HG03066 (cell line): ENCODE data around the gene PANX3.
"Not testable (repeated sequence)": the region's sequence is repeated elsewhere in the genome, so short reads cannot be mapped to it uniquely, and the experiment has no call there.

Experiments
- ATAC-seq: cut with Tn5 transposase; IDR thresholded peaks from one replicate; pipeline ENCODE4 v1.9.1; 2021; ENCODE audit warnings: low read depth; ENCODE audit not compliant: unreplicated experiment

Gene PANX3, protein sequence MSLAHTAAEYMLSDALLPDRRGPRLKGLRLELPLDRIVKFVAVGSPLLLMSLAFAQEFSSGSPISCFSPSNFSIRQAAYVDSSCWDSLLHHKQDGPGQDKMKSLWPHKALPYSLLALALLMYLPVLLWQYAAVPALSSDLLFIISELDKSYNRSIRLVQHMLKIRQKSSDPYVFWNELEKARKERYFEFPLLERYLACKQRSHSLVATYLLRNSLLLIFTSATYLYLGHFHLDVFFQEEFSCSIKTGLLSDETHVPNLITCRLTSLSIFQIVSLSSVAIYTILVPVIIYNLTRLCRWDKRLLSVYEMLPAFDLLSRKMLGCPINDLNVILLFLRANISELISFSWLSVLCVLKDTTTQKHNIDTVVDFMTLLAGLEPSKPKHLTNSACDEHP

DNA sequence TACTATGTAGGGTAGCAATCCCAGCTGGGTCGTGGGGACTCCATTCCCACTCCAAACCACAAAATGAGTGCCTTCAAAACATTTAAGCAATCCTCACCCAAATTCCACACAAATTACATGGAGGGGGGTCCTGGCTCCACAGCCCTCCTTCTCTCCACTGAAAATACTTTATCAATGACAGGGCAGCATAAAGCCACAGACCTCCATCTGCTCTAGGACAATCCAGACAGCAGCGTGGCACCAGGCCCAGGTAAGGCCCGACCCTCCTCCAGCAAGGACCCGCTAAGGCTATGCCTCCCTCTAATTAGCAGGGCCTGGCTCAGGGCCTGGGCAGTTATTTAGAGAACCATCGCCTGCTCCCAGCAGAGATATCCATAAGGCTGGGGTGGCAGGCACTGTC, at the start of gene PANX3:
PANX3 (plus strand) TSS at position 365 of the 400 bp plus-strand sequence. CDS start 129 bp downstream, outside the sequence.
- no peak for ATAC-seq

DNA sequence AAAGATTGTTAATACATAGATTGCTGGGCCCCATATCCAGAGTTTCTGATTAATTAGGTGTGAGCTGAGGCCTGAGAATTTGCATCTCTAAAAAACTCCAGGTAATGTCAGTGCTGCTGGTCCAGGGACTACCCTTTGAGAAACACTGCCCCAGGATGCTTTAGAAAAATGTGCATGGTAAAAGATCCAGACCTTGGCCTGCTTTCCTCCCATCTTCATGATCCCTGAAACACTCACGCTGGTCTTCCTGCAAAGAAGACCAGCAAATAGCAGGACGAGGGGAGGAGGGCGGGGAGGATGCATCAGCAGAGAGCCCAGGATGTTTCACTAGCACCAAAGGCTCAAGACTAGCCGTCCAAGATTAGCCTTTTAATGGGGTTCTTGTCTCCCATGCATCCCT, 41.5 kb upstream of the PANX3 start, which contains the start of gene OR8A1:
OR8A1 (plus strand) TSS at position 301 of the 400 bp plus-strand sequence. CDS start 123 bp downstream, outside the sequence.
- ATAC-seq, result no peak

DNA sequence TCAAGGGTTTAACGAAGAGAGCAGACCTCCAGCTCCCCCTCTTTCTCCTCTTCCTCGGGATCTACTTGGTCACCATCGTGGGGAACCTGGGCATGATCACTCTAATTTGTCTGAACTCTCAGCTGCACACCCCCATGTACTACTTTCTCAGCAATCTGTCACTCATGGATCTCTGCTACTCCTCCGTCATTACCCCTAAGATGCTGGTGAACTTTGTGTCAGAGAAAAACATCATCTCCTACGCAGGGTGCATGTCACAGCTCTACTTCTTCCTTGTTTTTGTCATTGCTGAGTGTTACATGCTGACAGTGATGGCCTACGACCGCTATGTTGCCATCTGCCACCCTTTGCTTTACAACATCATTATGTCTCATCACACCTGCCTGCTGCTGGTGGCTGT, 41.1 kb upstream of the PANX3 start:
- no peak for ATAC-seq

DNA sequence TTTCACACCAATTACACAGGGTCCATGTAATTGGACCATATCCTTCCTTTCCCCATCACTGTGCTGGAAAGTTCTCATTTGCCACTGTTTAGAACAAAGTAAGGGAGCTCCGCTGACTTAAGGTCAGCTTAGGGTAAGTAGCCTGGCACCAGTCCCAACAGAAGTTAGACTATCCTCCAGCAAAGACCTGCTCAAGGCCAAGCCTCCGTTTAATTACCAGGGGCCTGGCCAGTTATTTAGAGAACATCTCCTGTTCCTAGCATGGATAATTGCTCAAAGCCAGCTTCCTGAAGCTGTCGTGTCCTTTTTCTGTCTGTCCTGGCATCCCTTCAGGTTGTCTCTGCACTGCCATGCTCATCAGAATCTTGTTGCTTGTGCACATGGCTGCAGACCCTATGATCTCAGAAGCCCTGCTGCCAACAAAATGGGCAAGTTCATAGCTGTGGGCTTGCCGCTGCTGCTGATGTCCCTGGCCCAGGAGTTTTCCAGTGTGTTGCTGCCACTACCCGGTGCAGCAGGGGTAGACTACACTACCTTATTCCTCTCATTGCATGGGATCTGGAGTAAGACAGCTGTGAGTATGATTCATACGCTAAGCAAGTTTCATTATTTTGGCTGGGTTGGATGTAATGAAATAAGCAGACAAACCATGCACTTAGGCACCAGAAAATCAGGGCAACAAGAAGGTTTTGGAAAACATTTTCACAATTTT, 33.4 kb upstream of the PANX3 start:
- no peak for ATAC-seq

DNA sequence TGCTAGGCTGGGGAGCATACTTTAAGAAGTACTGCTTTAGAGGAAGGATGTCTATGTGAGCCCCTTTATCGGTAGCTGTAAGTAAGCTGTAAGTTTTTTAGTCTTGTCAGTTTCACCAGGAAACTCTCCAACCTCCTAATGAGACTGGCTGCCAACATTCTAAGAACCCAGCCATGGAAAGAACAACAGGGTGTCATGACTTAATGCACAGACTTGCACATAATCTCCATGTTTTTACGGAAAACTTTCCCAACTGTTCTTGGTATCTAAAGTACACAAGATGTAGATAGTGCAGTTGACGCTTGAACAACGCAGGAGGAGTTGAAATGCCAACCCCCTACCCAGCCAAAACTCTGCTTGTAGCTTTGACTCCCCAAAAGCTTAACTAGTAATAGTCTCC, 32.5 kb upstream of the PANX3 start:
- no peak for ATAC-seq

DNA sequence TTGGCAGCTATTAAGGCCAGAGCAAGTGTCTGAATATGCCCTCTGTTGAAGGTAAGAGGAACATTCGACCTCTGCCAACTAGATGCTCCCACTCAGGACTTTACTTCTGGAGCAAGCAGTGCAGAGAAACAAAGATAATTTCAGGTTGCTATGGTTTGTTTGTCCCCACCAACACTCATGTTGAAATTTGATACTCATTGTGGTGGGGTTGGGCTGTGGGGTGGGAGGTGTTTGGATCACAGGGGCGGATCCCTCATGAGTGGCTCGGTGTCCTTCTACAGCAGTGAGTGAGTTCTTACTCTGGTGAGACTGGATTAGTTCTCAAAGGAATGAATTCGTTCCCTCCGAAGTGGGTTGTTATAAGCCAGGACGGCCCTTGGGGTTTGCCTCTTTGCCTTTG, 29.4 kb upstream of the PANX3 start:
- ATAC-seq, result no peak

DNA sequence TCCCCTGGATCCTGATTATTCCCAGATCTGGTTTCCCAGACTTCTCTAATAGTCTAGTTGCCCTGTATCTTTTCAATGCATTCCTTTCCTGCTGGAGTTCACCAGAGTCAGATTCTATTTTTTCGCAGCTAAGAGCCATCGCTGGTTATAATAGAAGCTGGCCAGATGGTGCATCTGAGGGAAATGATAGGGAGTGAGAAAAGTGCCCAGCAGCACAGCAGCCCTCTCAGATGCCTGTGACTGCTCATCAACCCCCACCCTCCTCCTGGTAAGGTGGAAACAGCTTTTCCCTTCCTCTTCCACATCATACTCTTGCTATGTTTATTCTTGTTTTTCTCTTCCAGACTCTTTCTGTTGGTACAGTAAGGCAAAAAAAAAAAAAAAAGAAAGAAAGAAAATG, 28.7 kb upstream of the PANX3 start:
- no peak for ATAC-seq

DNA sequence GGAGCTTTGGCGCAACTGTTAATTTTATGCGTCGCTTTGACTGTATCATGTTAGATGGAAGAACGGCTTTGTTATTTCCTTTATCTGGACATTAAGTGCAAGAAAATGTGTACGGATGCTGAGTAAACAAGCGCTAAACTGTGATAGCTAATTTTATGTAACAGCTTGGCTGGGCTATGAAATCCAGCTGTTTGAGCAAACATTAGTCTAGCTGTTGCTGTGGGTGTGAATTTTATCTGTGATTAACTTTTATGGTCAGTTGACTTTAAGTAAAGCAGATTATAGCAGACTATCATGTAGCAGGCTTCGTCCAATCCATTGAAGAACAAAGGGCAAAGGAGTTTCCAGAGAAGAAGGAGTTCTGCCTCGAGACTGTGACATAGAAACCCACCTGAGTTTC, 27.4 kb upstream of the PANX3 start:
- no peak for ATAC-seq

DNA sequence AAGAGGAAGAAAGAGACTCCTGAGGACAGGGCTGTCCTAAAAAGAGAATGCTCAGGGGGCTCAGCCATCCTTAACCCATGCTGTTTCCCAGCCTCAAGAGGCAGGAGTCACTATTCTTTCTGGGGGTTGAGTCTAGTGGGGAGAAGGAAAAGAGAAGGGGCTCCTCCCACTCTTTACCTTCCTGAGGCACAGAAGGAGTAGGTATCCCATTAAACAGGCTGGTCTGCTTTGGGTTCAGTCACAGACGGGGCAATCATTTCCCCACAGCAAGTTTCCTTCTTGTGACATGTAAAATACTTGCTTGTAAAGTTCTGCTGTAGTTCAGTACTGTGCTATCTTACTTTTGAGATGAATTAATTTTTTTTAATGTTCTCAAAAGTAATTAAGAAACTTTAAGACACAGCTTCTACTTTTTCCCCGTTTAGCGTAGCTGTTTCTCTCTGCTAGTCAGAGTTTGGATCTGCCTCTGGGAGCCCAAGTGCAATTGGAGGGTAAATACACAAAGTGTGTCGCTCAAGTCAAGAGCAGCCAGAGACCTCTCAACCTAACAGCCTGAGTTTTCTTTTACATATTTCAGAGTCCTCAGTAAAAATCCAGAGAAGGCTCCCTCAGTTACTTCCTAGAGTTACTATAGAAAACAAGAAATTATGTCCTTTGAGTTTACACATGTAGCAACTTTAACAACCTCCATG, 26.4 kb upstream of the PANX3 start:
- ATAC-seq, result no peak

DNA sequence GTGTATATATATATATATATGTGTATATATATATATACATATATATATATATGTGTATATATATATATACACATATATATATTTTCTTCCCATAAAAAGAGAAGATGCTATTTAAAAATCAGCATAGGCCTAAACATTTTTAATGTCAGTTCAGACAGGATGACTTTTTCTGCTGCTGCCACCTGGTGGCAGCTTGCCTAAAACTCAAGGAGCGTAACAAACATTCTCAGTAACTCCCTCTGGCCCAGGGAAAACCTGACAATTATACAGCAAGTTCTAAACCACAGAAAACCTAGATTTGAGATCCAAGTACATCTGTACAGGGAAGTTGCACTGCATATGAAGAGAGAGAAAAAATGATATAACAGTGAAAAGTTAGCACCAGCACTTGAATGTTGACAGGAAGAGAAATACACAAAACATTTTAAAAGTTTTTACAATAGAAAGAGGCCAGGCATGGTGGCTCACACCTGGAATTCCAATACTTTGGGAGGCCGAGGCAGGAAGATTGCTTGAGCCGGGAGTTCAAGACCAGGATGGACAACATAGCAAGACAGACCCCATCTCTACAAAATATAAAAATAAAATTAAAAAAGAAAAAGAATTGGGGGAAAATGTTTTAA, 24.9 kb upstream of the PANX3 start:
- no peak for ATAC-seq

DNA sequence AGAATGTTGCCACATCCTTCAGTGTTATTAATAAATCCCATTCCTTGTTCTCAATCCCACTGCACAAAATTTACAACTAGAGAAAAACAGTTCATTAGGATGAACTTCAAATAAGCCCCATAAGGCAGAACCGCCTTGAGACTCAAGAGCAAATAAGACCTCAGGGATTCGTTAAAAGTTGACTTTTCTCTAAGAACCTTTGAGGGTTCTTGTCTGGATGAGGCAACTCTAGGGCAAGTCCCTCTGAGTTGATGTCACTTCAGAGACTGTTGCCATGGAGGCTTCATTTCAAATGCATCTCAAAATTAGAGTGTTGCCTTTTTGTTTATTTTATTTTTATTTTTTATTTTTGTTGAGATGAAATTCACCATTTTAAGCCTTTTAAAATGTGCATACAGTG, 19.8 kb upstream of the PANX3 start:
- no peak for ATAC-seq

DNA sequence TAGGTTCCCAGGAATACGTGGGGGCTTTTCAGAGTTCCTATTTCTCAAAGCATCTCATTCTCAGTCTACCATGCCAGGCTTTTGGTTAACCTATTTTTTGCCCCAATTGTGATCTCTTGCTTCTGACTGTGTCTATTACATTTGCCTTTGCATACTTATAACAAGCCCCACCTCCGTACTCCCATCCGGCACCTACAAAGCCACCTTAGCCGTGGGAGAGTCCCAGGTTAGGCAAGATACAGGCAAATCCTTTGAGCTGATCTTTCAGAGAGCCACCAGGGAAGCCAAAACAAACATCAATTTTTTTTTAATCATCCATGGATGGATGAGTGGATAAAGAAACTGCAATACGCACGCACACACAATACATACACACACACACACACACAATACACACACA, 18.6 kb upstream of the PANX3 start:
- no peak for ATAC-seq

DNA sequence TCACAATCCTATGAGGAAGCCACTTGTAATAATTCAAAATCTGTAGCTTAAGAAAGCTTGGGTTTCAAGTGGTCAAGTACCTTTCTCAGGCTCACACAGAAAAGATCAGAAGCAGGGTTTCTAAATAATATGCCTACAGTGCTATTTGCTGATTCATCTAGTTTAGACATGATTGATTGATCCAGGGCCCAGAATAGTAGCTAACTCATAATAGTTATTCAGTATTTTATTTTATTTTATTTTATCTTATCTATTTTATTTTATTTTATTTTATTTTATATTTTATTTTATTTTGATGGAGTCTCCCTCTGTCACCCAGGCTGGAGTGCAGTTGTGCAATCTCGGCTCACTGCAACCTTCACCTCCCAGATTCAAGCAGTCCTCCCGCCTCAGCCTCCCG, 15.9 kb upstream of the PANX3 start:
- no peak for ATAC-seq

DNA sequence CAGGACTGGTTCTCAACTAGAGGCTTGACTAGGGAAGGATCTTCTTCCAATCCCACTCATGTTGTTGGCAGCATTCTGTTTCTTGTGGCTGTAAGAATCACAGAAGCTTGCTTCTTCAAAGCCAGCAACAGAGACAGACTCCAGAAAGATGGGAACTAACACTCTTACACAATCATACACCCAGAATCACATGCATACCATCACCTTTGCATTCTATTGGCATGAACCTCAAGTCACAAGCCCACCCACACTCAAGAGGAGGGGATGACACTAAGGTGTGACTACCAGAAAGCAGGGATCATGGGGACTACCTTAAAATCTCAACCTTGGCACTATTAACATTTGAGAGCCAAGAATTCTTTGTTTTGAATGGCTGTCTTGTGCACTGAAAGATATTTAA, 13.6 kb upstream of the PANX3 start:
- ATAC-seq, result no peak

DNA sequence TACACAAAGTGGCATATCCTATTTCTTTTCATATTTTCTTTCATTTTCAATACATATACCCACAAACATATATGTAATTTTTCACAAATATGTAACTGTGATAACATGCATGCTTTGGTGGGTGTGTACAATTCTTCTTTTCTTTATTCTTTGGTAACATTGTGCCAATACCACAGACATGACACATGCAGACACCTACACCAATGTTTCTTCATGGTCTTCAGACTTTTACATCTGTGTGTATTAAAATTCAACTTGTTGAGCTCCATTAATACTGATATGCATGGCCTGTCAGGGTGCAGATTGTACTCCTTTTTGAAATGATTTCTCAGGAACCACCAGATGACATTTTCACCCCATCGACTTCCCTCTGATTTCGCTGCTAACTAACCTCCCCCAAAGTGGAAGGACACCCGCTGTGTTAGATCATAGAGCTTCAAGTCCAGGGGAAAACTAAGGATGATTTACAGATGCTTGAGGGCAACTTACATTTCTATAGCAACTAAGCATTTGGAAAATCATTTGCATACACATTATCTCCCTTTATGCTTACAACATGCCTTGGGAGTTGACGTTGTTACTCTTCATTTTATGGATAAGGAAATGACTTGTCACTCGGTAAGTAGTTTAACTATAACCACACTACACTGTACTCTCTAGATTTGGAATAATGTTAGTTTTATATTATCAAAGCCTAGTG, 10.5 kb upstream of the PANX3 start:
- no peak for ATAC-seq

DNA sequence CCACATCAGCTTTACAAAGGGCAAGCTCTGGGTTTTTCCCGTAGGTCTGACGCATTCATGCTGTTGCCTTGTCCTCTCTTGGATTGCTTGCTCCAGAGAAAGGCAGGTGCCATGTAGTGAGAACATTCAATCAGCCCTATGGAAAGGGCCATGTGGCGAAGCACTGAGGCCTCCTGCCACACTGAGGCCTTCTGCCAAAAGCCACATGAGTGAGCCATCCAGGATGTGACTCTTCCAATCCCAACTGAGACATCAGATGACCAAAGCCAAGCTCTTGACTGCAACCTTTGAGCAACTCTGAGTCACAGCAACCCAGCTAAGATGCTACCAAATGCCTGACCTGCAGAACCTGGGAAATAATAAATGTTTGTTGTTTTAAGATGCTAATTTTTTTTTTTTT, 9.0 kb upstream of the PANX3 start:
- no peak for ATAC-seq

DNA sequence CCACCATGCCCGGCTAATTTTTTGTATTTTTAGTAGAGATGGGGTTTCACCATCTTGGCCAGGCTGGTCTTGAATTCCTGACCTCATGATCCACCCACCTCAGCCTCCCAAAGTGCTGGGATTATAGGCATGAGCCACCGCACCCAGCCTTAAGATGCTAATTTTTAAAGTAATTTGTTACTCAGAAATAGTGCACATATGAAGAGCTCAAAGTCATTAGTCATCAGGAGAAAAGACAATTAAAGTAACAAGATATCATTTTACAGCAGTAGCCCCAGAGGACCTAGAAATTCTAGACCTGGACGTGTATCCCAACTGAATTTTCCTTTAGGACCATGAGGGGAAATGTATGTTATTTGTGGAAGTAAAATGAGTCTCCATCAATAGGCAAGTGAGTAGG, 8.5 kb upstream of the PANX3 start:
- not testable (repeated sequence) for ATAC-seq

DNA sequence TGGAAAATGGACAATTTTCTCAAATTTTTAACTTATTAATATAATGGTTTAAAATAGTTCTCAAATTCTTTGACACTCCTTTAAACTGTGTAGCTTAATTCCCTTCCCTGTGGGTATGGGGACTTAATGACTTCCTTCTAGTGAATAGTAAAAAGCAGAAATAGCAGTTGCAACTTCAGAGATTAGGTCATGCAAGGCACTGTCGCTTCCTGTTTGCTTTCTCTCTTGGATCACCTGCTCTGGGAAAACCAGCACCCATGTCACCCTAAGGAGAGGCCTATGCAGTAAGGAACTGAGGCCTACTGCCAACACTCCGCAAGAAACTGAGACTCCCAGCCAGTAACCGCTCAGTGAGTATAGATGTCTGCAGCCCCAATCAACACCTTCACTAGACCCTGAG, 5.5 kb upstream of the PANX3 start:
- no peak for ATAC-seq

DNA sequence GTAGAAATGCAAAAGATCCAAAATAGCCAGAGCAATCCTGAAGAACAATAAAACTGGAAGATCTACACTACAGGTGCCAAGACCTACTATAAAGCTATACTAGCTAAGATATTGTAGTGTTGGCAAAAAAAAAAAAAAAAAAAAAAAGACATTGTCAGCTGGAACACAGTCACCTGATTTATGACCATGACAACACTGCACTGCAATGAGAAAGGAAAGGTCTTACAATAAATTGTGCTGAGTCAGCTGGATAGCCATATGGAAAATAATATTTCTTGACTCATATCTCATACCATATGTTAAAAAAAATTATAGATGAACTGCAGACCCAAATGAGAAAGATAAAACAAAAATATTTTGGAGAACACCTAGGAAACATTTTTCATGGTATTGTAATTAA, 3.1 kb upstream of the PANX3 start:
- ATAC-seq, result no peak

DNA sequence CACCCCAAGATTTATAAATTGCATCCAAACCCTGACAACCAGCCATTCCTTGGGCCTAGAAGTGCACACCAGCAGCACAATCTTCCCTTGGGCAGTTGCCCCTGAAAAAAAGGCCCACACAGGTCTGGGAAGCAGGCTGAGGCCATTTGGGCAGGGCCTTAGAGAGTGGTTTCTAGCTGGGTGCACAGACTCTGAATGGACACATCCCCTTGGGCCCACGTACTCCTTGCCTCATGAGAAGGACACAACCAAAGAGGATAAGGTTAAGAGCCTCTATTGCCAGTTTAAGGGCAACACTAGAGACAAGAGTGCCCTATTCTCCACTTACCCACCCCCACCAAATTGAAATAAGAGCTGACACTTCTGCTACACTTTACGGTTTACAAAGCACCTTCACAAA, 933 bp upstream of the PANX3 start:
- no peak for ATAC-seq
